Skeletal muscle tissue (tissue), 4 donors: ENCODE measurements around the gene TMEM52B. TPM values are rescaled to one million over a fixed set of nuclear protein-coding genes. Genes with fewer than 3 reads are reported as not detected.

Experiments
- H3K27ac ChIP-seq: one replicate; pipeline ENCODE4 v1.7.0; 2013; ENCODE audit warnings: mild to moderate bottlenecking, low read depth, low read length, inconsistent platforms
- H3K27me3 ChIP-seq, 3 donors: one replicate each; pipeline ENCODE4 v1.7.0; 2013; ENCODE audit warnings: low read length in 3 of 3; ENCODE audit not compliant: control insufficient read depth in 3 of 3, insufficient read depth in 3 of 3
- H3K36me3 ChIP-seq, 3 donors: one replicate each; pipeline ENCODE4 v1.7.0; 2013; ENCODE audit warnings: low read length in 3 of 3; ENCODE audit not compliant: control insufficient read depth in 3 of 3, insufficient read depth in 3 of 3
- H3K4me1 ChIP-seq, 3 donors: one replicate each; pipeline ENCODE4 v1.7.0; 2013; ENCODE audit warnings: low read length in 3 of 3, mild to moderate bottlenecking in 3 of 3; ENCODE audit not compliant: control insufficient read depth in 3 of 3, insufficient read depth in 3 of 3
- H3K4me3 ChIP-seq, 3 donors: one replicate each; pipeline ENCODE4 v1.7.0; 2013; ENCODE audit warnings: low read length in 3 of 3
- H3K9ac ChIP-seq, 3 donors: one replicate each; pipeline ENCODE4 v1.7.0; 2013; ENCODE audit warnings: low read length in 3 of 3, mild to moderate bottlenecking in 3 of 3, moderate library complexity in 2 of 3, low read depth in 1 of 3
- H3K9me3 ChIP-seq, 3 donors: one replicate each; pipeline ENCODE4 v1.7.0; 2013; ENCODE audit warnings: low read length in 3 of 3; ENCODE audit not compliant: control insufficient read depth in 3 of 3
- total RNA-seq: library from RNA; depleted of rRNA; stranded (reverse); fragments of >200 nt; gene quantifications from one replicate; pipeline ENCODE4 v1.2.3, GENCODE V29; 2014
- donor health status: Osteomylitis.

Gene TMEM52B
- total RNA-seq, 1 donor from 2014 or later = under 0.01 TPM

DNA sequence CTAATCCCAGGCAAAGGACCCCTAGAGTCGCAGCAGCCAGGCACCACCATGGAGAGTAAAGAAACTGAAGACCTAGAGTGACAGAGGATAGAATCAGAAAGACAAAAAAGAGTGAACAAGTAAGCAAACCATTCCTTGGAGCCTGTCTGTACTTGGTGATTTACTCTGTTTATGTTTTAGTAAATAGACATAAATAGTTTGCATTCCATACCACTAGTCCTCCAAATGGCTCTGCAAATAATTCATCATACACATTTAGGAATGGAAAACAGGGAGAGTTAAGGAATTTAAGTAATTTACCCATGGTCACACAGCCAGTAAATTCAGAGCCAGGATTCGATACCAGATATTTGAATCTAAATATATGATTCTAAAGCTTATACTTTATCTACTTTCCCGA, 9.7 kb upstream of the TMEM52B start:
- no peak overlapping the region for H3K9ac ChIP-seq
- H3K27me3 ChIP-seq = no peaks in the 10 kb centered on the region
- no peak overlapping the region for H3K4me3 ChIP-seq
- no peaks in the 10 kb centered on the region for H3K36me3 ChIP-seq
- H3K4me1 ChIP-seq = no peaks in the 10 kb centered on the region
- no peak overlapping the region for H3K27ac ChIP-seq
- no peaks in the 10 kb centered on the region for H3K9me3 ChIP-seq

GRCh38 chr12:10170216-10170615, 8.6 kb upstream of the TMEM52B start:
- H3K27me3 ChIP-seq = no peaks in the 10 kb centered on the region
- no peaks in the 10 kb centered on the region for H3K9me3 ChIP-seq
- H3K36me3 ChIP-seq = no peaks in the 10 kb centered on the region
- H3K9ac ChIP-seq = no peak overlapping the region
- H3K4me3 ChIP-seq = no peak overlapping the region
- no peaks in the 10 kb centered on the region for H3K4me1 ChIP-seq
- H3K27ac ChIP-seq = no peak overlapping the region

DNA sequence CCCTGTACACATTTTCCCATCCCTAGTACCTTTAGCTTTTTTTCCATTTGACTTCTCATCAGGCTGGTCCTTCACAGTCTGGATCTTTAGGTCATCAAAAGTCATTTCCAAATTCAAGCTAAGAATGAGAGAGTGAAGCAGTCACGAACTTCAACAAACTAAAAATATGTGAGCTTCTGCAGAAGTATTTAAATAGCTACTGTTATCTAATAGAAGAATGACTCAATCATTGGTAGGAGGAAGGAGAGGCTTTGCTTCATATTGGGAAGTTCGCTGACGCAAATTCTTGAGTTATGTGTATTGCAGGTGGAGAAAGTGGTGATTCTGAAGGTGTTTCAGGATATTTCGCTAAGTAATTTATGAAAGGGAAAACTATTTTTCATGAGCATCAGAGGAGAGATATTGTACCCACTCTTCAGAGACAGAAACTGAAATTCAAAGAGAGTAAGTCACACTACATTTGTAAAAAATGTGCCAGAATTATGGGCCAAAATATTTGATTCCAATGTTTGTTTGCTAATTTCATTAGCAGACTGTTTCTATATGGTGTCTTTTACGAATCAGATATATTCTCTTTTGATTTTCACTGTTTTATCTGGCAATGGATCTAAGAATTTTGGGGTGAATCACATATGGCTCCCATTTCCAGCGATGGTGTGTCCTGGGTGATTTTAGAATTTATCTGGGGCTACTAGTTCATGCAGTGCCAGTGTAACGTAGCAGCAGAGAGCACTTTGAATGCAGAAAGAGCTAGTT, 6.7 kb upstream of the TMEM52B start, which contains the start of gene OLR1:
OLR1 (minus strand) TSS at position 160 of the 756 bp plus-strand sequence; CDS start at position 105, 55 bp downstream.
- Histone ChIP-seq H3K9ac (no peak within 1 kb of the TSS), H3K4me3 (no peak within 1 kb of the TSS), H3K27me3 (no peaks in the 10 kb centered on the region), H3K27ac (no peak within 1 kb of the TSS), H3K36me3 (no peaks in the 10 kb centered on the region), H3K9me3 (no peaks in the 10 kb centered on the region), H3K4me1 (no peaks in the 10 kb centered on the region)

DNA sequence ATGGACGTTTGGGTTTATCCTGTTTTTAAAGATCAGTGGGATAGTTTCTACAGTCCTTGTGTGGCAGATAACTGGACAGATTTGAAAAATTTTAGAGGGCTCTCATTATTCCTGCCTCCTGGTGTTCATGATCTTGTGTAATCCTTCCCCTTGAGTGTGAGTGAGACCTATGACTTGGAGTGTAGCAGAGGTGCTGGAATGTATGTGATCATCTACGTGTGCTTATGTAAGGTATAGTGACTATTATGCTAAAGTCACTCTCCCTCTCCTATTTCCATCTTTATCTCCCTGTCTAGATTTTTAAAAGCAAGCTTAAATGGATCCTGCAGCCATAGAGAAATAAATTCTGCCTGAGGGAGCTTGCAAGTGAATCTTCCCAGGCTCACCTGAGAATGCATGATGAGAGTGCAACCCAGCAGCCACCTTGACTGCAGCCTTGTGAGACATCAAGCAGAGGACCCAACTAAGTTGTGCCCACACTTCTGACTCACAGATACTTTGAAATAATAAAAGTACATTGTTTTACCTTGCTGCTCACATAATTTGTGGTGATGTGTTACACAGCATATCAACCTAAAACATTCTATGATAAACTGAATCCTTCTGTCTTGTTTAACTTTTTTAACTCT, 3.7 kb upstream of the TMEM52B start:
- Histone ChIP-seq H3K4me1 (no peaks in the 10 kb centered on the region), H3K36me3 (no peaks in the 10 kb centered on the region), H3K9ac (no peak overlapping the region), H3K9me3 (no peaks in the 10 kb centered on the region), H3K4me3 (no peak overlapping the region), H3K27ac (no peak overlapping the region), H3K27me3 (peaks cover 0 to 9% (median 0%) of the 10 kb centered on the region in 3 donors)

GRCh38 chr12:10175846-10176636, 2.8 kb upstream of the TMEM52B start:
- Histone ChIP-seq H3K9me3 (no peaks in the 10 kb centered on the region), H3K27ac (no peak overlapping the region), H3K27me3 (peaks cover 0 to 9% (median 0%) of the 10 kb centered on the region in 3 donors), H3K4me3 (no peak overlapping the region), H3K9ac (no peak overlapping the region), H3K4me1 (no peaks in the 10 kb centered on the region), H3K36me3 (no peaks in the 10 kb centered on the region)

DNA sequence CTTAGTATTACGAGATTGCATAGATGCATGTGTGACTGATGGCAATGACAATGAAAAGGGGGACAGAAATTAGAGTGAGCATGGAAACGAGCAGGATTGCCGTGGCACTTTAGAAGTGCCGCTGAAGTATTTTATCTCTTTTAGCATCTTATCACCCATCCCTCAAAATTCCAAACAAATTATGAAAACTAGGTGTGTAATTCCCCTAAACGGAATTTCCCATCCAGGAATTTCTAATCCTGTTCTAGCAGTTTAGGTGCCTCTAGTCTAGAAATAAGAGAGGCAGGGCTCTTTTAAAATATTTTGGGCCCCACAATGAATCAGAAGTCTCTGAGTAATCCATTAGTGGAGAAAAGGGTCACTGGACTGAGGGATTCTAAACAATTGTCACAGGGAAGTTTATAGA, 947 bp downstream of the TMEM52B start:
- Histone ChIP-seq H3K9me3 (no peaks in the 10 kb centered on the region), H3K9ac (no peak overlapping the region), H3K27ac (no peak overlapping the region), H3K36me3 (no peaks in the 10 kb centered on the region), H3K4me3 (no peak overlapping the region), H3K4me1 (no peaks in the 10 kb centered on the region), H3K27me3 (peaks cover 3 to 14% (median 3%) of the 10 kb centered on the region in 3 donors)

GRCh38 chr12:10182354-10183049, 3.7 kb downstream of the TMEM52B start:
- Histone ChIP-seq H3K4me3 (no peak overlapping the region), H3K36me3 (no peaks in the 10 kb centered on the region), H3K27me3 (peaks cover 3 to 14% (median 3%) of the 10 kb centered on the region in 3 donors), H3K4me1 (no peaks in the 10 kb centered on the region), H3K9ac (no peak overlapping the region), H3K27ac (no peak overlapping the region), H3K9me3 (no peaks in the 10 kb centered on the region)

DNA sequence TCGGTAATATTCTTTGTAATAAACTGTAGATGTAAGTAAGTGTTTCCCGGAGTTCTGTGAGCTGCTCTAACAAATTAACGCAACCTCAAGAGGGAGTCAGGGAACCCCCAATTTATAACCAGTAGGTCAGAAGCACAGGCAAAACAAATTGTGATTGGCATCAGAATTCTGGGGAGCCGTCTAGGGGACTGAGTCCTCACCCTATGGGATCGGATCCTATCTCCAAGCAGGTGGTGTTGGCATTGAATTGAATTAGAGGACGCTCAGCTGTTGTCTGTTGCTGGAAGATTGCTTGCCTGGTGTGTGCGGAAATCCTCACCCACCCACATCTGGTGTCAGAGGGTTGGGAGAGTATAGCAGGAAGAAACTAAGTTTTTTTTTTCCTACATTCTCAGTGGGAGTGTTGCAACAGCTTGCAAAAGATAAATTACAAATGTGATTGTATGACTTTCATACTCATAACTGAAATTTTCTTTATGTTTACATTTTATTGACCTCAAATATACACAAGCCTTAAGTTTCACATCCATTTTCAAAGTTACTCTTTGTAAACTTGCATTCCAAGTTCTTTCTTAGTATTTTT, 5.5 kb downstream of the TMEM52B start:
- Histone ChIP-seq H3K9me3 (no peaks in the 10 kb centered on the region), H3K9ac (no peak overlapping the region), H3K27ac (no peak overlapping the region), H3K4me1 (no peaks in the 10 kb centered on the region), H3K4me3 (no peak overlapping the region), H3K36me3 (no peaks in the 10 kb centered on the region), H3K27me3 (peaks cover 3 to 7% (median 3%) of the 10 kb centered on the region in 3 donors)

- Histone ChIP-seq H3K4me3 (no peak overlapping the region), H3K9me3 (no peaks in the 10 kb centered on the region), H3K4me1 (no peaks in the 10 kb centered on the region), H3K27me3 (peaks cover 3 to 6% (median 3%) of the 10 kb centered on the region in 3 donors), H3K36me3 (no peaks in the 10 kb centered on the region), H3K27ac (no peak overlapping the region), H3K9ac (no peak overlapping the region)
Observed at GRCh38 chr12:10186299-10186698, 7.5 kb downstream of the TMEM52B start.
